ENCODE data around the gene GJC2.

- no peak for TF ChIP-seq POLR2A (IDR thresholded peaks at IDR 0.05)
- TF ChIP-seq CTCF (IDR thresholded peaks at IDR 0.05): no peak
Observed at GRCh38 chr1:228109962-228110488, 39.7 kb upstream of the GJC2 start.
